Measurements from ENCODE around the gene VAPB.
A peak's percentile ranks its signal among the peaks of the same experiment; 100 is the strongest.

VAPB gene

DNA sequence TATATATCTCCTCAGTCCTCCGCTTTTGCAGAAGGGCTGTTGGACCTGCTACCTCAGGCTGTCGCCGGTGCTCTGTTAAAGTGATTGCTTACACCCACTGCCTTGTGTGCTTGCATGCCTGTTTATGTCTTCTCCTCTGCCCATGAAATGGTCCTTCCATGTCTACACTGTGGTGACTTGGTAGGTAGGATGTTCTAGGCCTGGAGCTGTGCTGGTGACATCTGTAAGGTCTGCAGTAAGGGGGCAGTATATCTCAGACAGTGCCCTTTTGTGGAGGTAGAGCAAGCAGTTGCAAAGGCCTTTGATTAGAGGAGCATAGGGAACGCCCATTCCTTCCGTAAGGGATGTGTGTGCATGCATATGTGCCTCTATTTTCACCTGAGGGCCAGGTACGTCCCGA lies 40.3 kb downstream of the VAPB start:
- H4K20me1 ChIP-seq (ENCODE audit: insufficient read depth, low read length) = peaks cover 47% of the 10 kb centered on the region
- H3K79me2 ChIP-seq (ENCODE audit: low read length) = peaks cover 93% of the 10 kb centered on the region
- H3K9ac ChIP-seq (ENCODE audit: low read length) = no peak overlapping the region
- H3K27me3 ChIP-seq (ENCODE audit: low read depth, low read length) = no peaks in the 10 kb centered on the region
- no peak overlapping the region for H3K27ac ChIP-seq (ENCODE audit: low read length)
- no peak overlapping the region for H2AFZ ChIP-seq (ENCODE audit: low read depth, low read length)
- peaks cover 53% of the 10 kb centered on the region for H3K36me3 ChIP-seq (replicated peaks; ENCODE audit: low read depth, low read length)
- no peaks in the 10 kb centered on the region for H3K9me3 ChIP-seq (ENCODE audit: insufficient read depth, low read length)
- no peaks in the 10 kb centered on the region for H3K4me1 ChIP-seq (ENCODE audit: low read length)
- H3K4me3 ChIP-seq (ENCODE audit: low read length) = no peak overlapping the region
- H3K4me2 ChIP-seq (ENCODE audit: low read length) = no peak overlapping the region
- TF ChIP-seq, protein P1, sequence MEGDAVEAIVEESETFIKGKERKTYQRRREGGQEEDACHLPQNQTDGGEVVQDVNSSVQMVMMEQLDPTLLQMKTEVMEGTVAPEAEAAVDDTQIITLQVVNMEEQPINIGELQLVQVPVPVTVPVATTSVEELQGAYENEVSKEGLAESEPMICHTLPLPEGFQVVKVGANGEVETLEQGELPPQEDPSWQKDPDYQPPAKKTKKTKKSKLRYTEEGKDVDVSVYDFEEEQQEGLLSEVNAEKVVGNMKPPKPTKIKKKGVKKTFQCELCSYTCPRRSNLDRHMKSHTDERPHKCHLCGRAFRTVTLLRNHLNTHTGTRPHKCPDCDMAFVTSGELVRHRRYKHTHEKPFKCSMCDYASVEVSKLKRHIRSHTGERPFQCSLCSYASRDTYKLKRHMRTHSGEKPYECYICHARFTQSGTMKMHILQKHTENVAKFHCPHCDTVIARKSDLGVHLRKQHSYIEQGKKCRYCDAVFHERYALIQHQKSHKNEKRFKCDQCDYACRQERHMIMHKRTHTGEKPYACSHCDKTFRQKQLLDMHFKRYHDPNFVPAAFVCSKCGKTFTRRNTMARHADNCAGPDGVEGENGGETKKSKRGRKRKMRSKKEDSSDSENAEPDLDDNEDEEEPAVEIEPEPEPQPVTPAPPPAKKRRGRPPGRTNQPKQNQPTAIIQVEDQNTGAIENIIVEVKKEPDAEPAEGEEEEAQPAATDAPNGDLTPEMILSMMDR (IDR thresholded peaks at IDR 0.05; ENCODE audit: low read depth, low read length) = 0 out of 2 replicates have a peak, but pooled peaks have one; percentile 18
- no peak for TF ChIP-seq EZH2phosphoT487 (IDR thresholded peaks at IDR 0.05; ENCODE audit: low read depth)

DNA sequence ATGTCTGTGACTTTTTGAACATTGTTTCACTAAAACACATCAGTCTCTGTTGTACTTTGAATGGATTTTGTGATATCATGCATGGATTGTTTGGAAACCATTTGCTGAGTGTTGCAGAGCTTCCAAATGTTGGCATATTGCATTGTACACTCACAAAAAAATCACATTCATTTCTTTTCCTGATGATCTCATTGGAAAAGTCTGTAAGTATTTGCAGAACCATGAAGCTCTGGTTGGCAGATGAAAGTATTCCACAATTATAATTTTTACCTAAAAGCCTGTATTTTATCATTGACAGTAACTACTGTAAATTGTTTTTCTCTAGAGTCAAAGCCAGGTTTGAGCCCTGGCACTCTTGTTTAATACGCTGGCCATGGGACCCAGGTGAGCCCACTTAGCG lies 42.1 kb downstream of the VAPB start:
- H3K4me2 ChIP-seq (ENCODE audit: low read length) = no peak overlapping the region
- peaks cover 40% of the 10 kb centered on the region for H3K36me3 ChIP-seq (replicated peaks; ENCODE audit: low read depth, low read length)
- H2AFZ ChIP-seq (ENCODE audit: low read depth, low read length) = no peak overlapping the region
- TF ChIP-seq, protein P1 (IDR thresholded peaks at IDR 0.05; ENCODE audit: low read depth, low read length) = no peak
- TF ChIP-seq EZH2phosphoT487 (IDR thresholded peaks at IDR 0.05; ENCODE audit: low read depth) = no peak
- H3K9ac ChIP-seq (ENCODE audit: low read length) = no peak overlapping the region
- H3K27ac ChIP-seq (ENCODE audit: low read length) = no peak overlapping the region
- no peaks in the 10 kb centered on the region for H3K27me3 ChIP-seq (ENCODE audit: low read depth, low read length)
- H3K79me2 ChIP-seq (ENCODE audit: low read length) = peaks cover 89% of the 10 kb centered on the region
- H3K4me1 ChIP-seq (ENCODE audit: low read length) = no peaks in the 10 kb centered on the region
- peaks cover 60% of the 10 kb centered on the region for H4K20me1 ChIP-seq (ENCODE audit: insufficient read depth, low read length)
- no peaks in the 10 kb centered on the region for H3K9me3 ChIP-seq (ENCODE audit: insufficient read depth, low read length)
- H3K4me3 ChIP-seq (ENCODE audit: low read length) = no peak overlapping the region

DNA sequence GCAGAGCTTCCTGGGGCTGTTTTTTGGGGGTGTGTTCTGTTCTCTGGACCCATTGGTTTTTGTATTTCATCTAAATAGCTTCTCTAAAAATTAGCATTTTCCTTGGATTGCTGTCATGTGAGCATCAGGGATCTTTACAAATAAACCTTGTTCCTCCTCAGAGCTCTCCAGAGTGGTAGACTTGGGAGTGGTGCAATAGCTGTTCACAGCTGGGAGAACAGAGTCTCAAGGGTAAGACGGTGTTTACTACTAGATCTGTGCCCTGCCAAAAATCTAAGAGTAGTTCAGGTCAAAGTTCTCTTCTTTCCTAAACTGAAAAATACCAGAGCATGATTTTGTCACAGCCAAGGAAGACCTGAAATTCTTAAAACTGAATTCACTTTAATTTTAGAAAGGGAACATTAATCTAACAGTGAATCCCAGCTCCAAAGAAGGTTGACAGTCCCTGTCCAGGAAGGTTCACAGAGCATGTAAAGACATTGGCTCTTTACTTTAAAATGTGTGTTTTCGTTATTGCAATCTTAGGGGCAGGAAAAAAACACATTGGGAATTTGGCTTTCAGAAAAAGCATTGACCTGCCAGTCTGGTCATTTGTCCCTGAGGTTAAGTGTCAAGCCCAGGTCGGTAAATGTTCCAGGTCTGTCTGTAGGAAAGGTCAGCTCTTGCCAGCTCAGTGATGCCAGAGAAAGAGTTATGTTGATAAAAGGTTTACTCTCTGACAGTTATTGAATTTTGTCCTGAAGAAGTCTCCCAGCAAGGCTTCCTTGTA lies 43.3 kb downstream of the VAPB start:
- no peak overlapping the region for H3K27ac ChIP-seq (ENCODE audit: low read length)

DNA sequence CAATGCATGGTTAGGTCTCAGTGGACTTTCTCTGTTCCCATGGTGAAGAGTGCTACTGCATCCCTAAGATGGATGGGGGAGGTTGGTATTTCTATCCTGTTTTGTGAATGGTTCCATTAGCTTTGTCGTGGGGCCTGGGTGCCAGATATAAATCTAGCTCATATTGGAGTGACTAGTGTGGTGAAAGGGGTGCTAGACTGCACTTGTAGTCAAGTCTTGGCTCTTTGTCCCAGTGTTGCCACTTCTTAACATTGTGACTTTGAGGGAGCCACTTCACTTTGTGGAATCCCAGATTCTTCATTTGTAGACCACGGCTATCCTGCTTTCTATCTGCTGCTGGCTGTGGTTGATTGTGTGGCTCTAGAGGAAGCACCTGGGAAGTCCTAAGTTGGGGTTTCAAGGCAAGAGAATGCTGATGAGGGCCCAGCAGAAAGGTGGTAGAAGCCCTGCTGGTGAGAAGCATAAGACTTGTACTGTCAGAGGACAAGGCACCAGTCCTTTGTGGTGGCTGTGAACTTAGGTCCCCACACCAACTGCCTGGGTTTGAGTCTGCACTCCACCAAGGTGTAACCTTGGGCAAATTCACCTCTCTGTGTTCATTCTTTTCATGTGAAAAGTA lies 44.1 kb downstream of the VAPB start:
- no peaks in the 10 kb centered on the region for H3K27me3 ChIP-seq (ENCODE audit: low read depth, low read length)
- peaks cover 81% of the 10 kb centered on the region for H3K79me2 ChIP-seq (ENCODE audit: low read length)
- no peak overlapping the region for H3K4me2 ChIP-seq (ENCODE audit: low read length)
- peaks cover 68% of the 10 kb centered on the region for H4K20me1 ChIP-seq (ENCODE audit: insufficient read depth, low read length)
- no peak overlapping the region for H2AFZ ChIP-seq (ENCODE audit: low read depth, low read length)
- no peak overlapping the region for H3K27ac ChIP-seq (ENCODE audit: low read length)
- peaks cover 7% of the 10 kb centered on the region for H3K4me1 ChIP-seq (ENCODE audit: low read length)
- no peak overlapping the region for H3K4me3 ChIP-seq (ENCODE audit: low read length)
- TF ChIP-seq, protein P1 (IDR thresholded peaks at IDR 0.05; ENCODE audit: low read depth, low read length) = no peak
- TF ChIP-seq EZH2phosphoT487 (IDR thresholded peaks at IDR 0.05; ENCODE audit: low read depth) = no peak
- H3K9me3 ChIP-seq (ENCODE audit: insufficient read depth, low read length) = no peaks in the 10 kb centered on the region
- peaks cover 35% of the 10 kb centered on the region for H3K36me3 ChIP-seq (replicated peaks; ENCODE audit: low read depth, low read length)
- no peak overlapping the region for H3K9ac ChIP-seq (ENCODE audit: low read length)

More for the DNA sequence above, 43.3 kb downstream of the VAPB start:
- Histone ChIP-seq H2AFZ (ENCODE audit: low read depth, low read length) (no peak overlapping the region), H3K4me2 (ENCODE audit: low read length) (no peak overlapping the region), H4K20me1 (ENCODE audit: insufficient read depth, low read length) (peaks cover 65% of the 10 kb centered on the region), H3K9ac (ENCODE audit: low read length) (no peak overlapping the region), H3K4me1 (ENCODE audit: low read length) (peaks cover 4% of the 10 kb centered on the region), H3K9me3 (ENCODE audit: insufficient read depth, low read length) (no peaks in the 10 kb centered on the region), H3K79me2 (ENCODE audit: low read length) (peaks cover 81% of the 10 kb centered on the region), H3K36me3 (replicated peaks; ENCODE audit: low read depth, low read length) (peaks cover 35% of the 10 kb centered on the region), H3K27me3 (ENCODE audit: low read depth, low read length) (no peaks in the 10 kb centered on the region), H3K4me3 (ENCODE audit: low read length) (no peak overlapping the region)
- TF ChIP-seq, protein P1 (IDR thresholded peaks at IDR 0.05; ENCODE audit: low read depth, low read length) = no peak
- no peak for TF ChIP-seq EZH2phosphoT487 (IDR thresholded peaks at IDR 0.05; ENCODE audit: low read depth)

Data from OCI-LY3 (cell line).